IMR-90 (cell line): Measurements from ENCODE around the gene LIX1. TPM values are rescaled to one million over a fixed set of nuclear protein-coding genes. Genes with fewer than 3 reads are reported as not detected.
A peak's percentile ranks its signal among the peaks of the same experiment; 100 is the strongest.

Source experiments
- ATAC-seq: fragments of 200-7000 bp; cut with Tn5 transposase; 2 replicates; pipeline ENCODE4 v1.9.1; 2020; ENCODE audit warnings: low read depth, mild to moderate bottlenecking, moderate library complexity
- BruUV-seq: library from RNA; stranded (reverse); fragments of 400-500 nt; replicated peaks from 2 replicates; lab custom pipeline; 2021; lab: Mats Ljungman, UMichigan
- CTCF ChIA-PET: fragments of 300-600 bp; formaldehyde crosslinking; extraction: SDS; loops from one replicate; lab custom pipeline; 2021; ENCODE audit warnings: antibody characterized with exemption; lab: Yijun Ruan, JAX
- POLR2A ChIA-PET: fragments of 300-600 bp; sonication (Branson Sonifier 250); formaldehyde crosslinking; loops from one replicate; lab custom pipeline; 2022; ENCODE audit warnings: antibody characterized with exemption; ENCODE audit not compliant: unreplicated experiment; lab: Charles Lee
- DNase-seq: peaks from one replicate; pipeline ENCODE4 v3.0.0; 2013
- H2AFZ ChIP-seq: replicated peaks from 2 replicates; pipeline ENCODE3; 2013; ENCODE audit warnings: low read length, mild to moderate bottlenecking; ENCODE audit not compliant: poor library complexity
- H2AK5ac ChIP-seq: 2 replicates; pipeline ENCODE4 v1.6.1; 2013; ENCODE audit warnings: low read depth, low read length, inconsistent platforms
- H2AK9ac ChIP-seq: replicated peaks from 2 replicates; pipeline ENCODE3; 2013; ENCODE audit warnings: mild to moderate bottlenecking, low read depth, low read length, moderate library complexity; ENCODE audit not compliant: poor library complexity
- H2BK120ac ChIP-seq: 2 replicates; pipeline ENCODE4 v1.6.1; 2013; ENCODE audit warnings: low read depth, low read length, inconsistent platforms
- H2BK15ac ChIP-seq: 3 replicates; pipeline ENCODE4 v1.6.1; 2013; ENCODE audit warnings: low read depth, low read length, inconsistent platforms
- H2BK20ac ChIP-seq: 2 replicates; pipeline ENCODE4 v1.6.1; 2013; ENCODE audit warnings: low read depth, mild to moderate bottlenecking, inconsistent platforms, low read length, moderate library complexity
- H2BK5ac ChIP-seq: 2 replicates; pipeline ENCODE4 v1.6.1; 2013; ENCODE audit warnings: mild to moderate bottlenecking, low read depth, low read length, inconsistent platforms; ENCODE audit not compliant: poor library complexity, severe bottlenecking
- H3K14ac ChIP-seq: replicated peaks from 2 replicates; pipeline ENCODE4 v1.6.1; 2013; ENCODE audit warnings: low read depth, low read length, inconsistent platforms
- H3K18ac ChIP-seq: 2 replicates; pipeline ENCODE4 v1.6.1; 2013; ENCODE audit warnings: low read depth, low read length, control low read depth
- H3K23ac ChIP-seq: 2 replicates; pipeline ENCODE4 v1.6.1; 2013; ENCODE audit warnings: low read depth, low read length, inconsistent platforms
- H3K27ac ChIP-seq: 2 replicates; pipeline ENCODE4 v1.5.1; 2013; ENCODE audit warnings: mild to moderate bottlenecking, control low read depth, low read length; ENCODE audit not compliant: insufficient read depth
- H3K27me3 ChIP-seq: 2 replicates; pipeline ENCODE4 v1.6.1; 2013; ENCODE audit warnings: low read length; ENCODE audit not compliant: control insufficient read depth, insufficient read depth
- H3K36me3 ChIP-seq: 2 replicates; pipeline ENCODE4 v1.6.1; 2013; ENCODE audit warnings: low read length, mixed read lengths; ENCODE audit not compliant: control insufficient read depth, insufficient read depth
- H3K4ac ChIP-seq: 2 replicates; pipeline ENCODE4 v1.6.1; 2013; ENCODE audit warnings: low read depth, low read length, inconsistent platforms
- H3K4me1 ChIP-seq: 2 replicates; pipeline ENCODE4 v1.6.1; 2013; ENCODE audit warnings: low read length, mixed read lengths; ENCODE audit not compliant: control insufficient read depth, insufficient read depth
- H3K4me2 ChIP-seq: 2 replicates; pipeline ENCODE4 v1.6.1; 2013; ENCODE audit warnings: low read depth, mild to moderate bottlenecking, control low read depth, low read length, moderate library complexity
- H3K4me3 ChIP-seq: 2 replicates; pipeline ENCODE4 v1.5.1; 2013; ENCODE audit warnings: low read depth, mild to moderate bottlenecking, control low read depth, low read length, moderate library complexity; ENCODE audit not compliant: insufficient read depth
- H3K56ac ChIP-seq: 2 replicates; pipeline ENCODE4 v1.6.1; 2013; ENCODE audit warnings: low read length, inconsistent platforms; ENCODE audit not compliant: insufficient read depth; ENCODE audit errors: extremely low read depth
- H3K79me1 ChIP-seq, 2 experiments: 2 replicates each; pipeline ENCODE4 v1.6.1; 2013; ENCODE audit warnings: low read length in 2 of 2, inconsistent platforms in 1 of 2, low read depth in 1 of 2
- H3K9ac ChIP-seq: 2 replicates; pipeline ENCODE4 v1.6.1; 2013; ENCODE audit warnings: low read depth, low read length, control low read depth
- H3K9me1 ChIP-seq: 2 replicates; pipeline ENCODE4 v1.6.1; 2013; ENCODE audit warnings: low read length, inconsistent platforms; ENCODE audit not compliant: insufficient read depth
- H3K9me3 ChIP-seq: 2 replicates; pipeline ENCODE4 v1.6.1; 2013; ENCODE audit warnings: low read length; ENCODE audit not compliant: control insufficient read depth, insufficient read depth
- H4K20me1 ChIP-seq: 2 replicates; pipeline ENCODE4 v1.6.1; 2013; ENCODE audit warnings: low read length, inconsistent platforms; ENCODE audit not compliant: insufficient read depth
- H4K5ac ChIP-seq: 2 replicates; pipeline ENCODE4 v1.6.1; 2013; ENCODE audit warnings: mild to moderate bottlenecking, low read depth, low read length, control low read depth
- H4K8ac ChIP-seq, 2 experiments: 2 replicates each; pipeline ENCODE4 v1.6.1; 2013; ENCODE audit warnings: low read depth in 2 of 2, low read length in 2 of 2, control low read depth in 1 of 2, inconsistent platforms in 1 of 2
- H4K91ac ChIP-seq: 2 replicates; pipeline ENCODE4 v1.6.1; 2013; ENCODE audit warnings: low read depth, low read length, inconsistent platforms; ENCODE audit not compliant: insufficient read depth
- ELK1 ChIP-seq: fragments of 150-350 bp; IDR thresholded peaks from 2 replicates; pipeline ENCODE4 v1.6.1; 2016; ENCODE audit warnings: low read depth, mild to moderate bottlenecking, low read length, moderate library complexity, borderline replicate concordance
- dilution Hi-C: fragments of 300-500 bp; cut with HindIII; formaldehyde crosslinking; loops from one replicate; pipeline ENCODE4 v1.14.3; 2018; ENCODE audit warnings: low sequenced_read_pairs; ENCODE audit not compliant: unreplicated experiment
- in situ Hi-C: fragments of 300-500 bp; cut with MboI; formaldehyde crosslinking; loops from 3 replicates; pipeline ENCODE4 v1.14.3; 2019; ENCODE audit warnings: low sequenced_read_pairs, inconsistent platforms, mixed read lengths
- intact Hi-C: fragments of 100-400 bp; cut with micrococcal nuclease; formaldehyde crosslinking; loops from 2 replicates; pipeline ENCODE4 v1.10.0; 2022
- polyA plus RNA-seq, 3 experiments: library from polyadenylated mRNA; depleted of rRNA; stranded (reverse); fragments of >200 nt; gene quantifications; 2 replicates each; pipeline ENCODE4 v1.2.3, GENCODE V29; 2012; ENCODE audit warnings: low replicate concordance in 1 of 3
- total RNA-seq: library from RNA; depleted of rRNA; stranded (reverse); fragments of >200 nt; gene quantifications from 2 replicates; pipeline ENCODE4 v1.2.3, GENCODE V29; 2012

The LIX1 gene
- total and polyA plus RNA-seq, 2 of the 4 experiments (the other 2 are of a cell fraction) = not detected

- H3K4me1 ChIP-seq = no peaks in the 10 kb centered on the region
- in situ Hi-C loops (no loop called here), dilution Hi-C loops (no loop called here), intact Hi-C loops (no loop called here)
- no peak overlapping the region for H3K4me2 ChIP-seq
- H2AK5ac ChIP-seq = no peak overlapping the region
- peak; percentile 63 for ATAC-seq
- no peaks in the 10 kb centered on the region for H3K9me1 ChIP-seq
- H3K56ac ChIP-seq = no peak overlapping the region
- no peak overlapping the region for H3K4me3 ChIP-seq
- H2AK9ac ChIP-seq = no peak overlapping the region
- POLR2A ChIA-PET = no interaction called here
- no peak overlapping the region for H4K91ac ChIP-seq
- H3K18ac ChIP-seq = no peak overlapping the region
- H3K9ac ChIP-seq = no peak overlapping the region
- H3K36me3 ChIP-seq = no peaks in the 10 kb centered on the region
- no peak overlapping the region for H2BK5ac ChIP-seq
- no TSS peak for BruUV-seq
- H3K27ac ChIP-seq = no peak overlapping the region
- no peaks in the 10 kb centered on the region for H3K79me1 ChIP-seq
- no peak overlapping the region for H3K14ac ChIP-seq
- H4K5ac ChIP-seq = no peak overlapping the region
- H4K8ac ChIP-seq = no peak overlapping the region
- H3K9me3 ChIP-seq = no peaks in the 10 kb centered on the region
- no peak overlapping the region for H3K4ac ChIP-seq
- H2BK120ac ChIP-seq = no peak overlapping the region
- no peak for TF ChIP-seq ELK1
- peaks cover 34% of the 10 kb centered on the region for H3K27me3 ChIP-seq
- CTCF ChIA-PET = no interaction called here
- no peaks in the 10 kb centered on the region for H4K20me1 ChIP-seq
- no peak overlapping the region for H2BK15ac ChIP-seq
- no peak overlapping the region for H3K23ac ChIP-seq
- DNase-seq = peak; percentile 56
- H2AFZ ChIP-seq = no peak overlapping the region
- H2BK20ac ChIP-seq = no peak overlapping the region
These were observed 11.2 kb downstream of the LIX1 start for GRCh38 chr5:97131139-97131710.
